Endothelial cell of umbilical vein (primary cell): ENCODE data around the gene ZSWIM6. TPM values are rescaled to one million over a fixed set of nuclear protein-coding genes. Genes with fewer than 3 reads are reported as not detected.

ENCODE experiments used
- BruUV-seq: library from RNA; stranded (reverse); fragments of 400-500 nt; replicated peaks from 2 replicates; lab custom pipeline; 2021; lab: Mats Ljungman, UMichigan
- CTCF ChIA-PET: fragments of 300-600, 350-600 bp; sonication (Branson Sonifier 250); formaldehyde crosslinking; loops from one replicate; lab custom pipeline; 2021; ENCODE audit warnings: antibody characterized with exemption, inconsistent platforms; lab: Charles Lee
- POLR2A ChIA-PET: fragments of 300-600, 350-600 bp; sonication (Branson Sonifier 250); formaldehyde crosslinking; loops from one replicate; lab custom pipeline; 2021; ENCODE audit warnings: antibody characterized with exemption, inconsistent platforms; lab: Charles Lee
- DNase-seq: peaks from one replicate; pipeline ENCODE4 v3.0.0-alpha.2; 2011; ENCODE audit warnings: low read depth, low spot score
- FAIRE-seq: peaks from 2 replicates; lab custom pipeline; 2011; peaks lifted over from hg19 to GRCh38; lab: Jason Lieb, UNC
- H2AFZ ChIP-seq: 2 replicates; pipeline ENCODE4 v1.6.0; 2012; ENCODE audit warnings: low read depth, low read length, control low read depth, inconsistent platforms
- H3K27ac ChIP-seq: 2 replicates; pipeline ENCODE4 v1.5.1; 2011; ENCODE audit warnings: low read depth, mild to moderate bottlenecking, control low read depth, low read length, moderate library complexity; ENCODE audit not compliant: insufficient read depth
- H3K27me3 ChIP-seq, 2 experiments: 2 replicates each; pipeline versions ENCODE4 v1.6.0 to v1.6.1; 2011; ENCODE audit warnings: low read length in 2 of 2, mixed read lengths in 1 of 2; ENCODE audit not compliant: control insufficient read depth in 2 of 2, insufficient read depth in 2 of 2
- H3K36me3 ChIP-seq, 2 experiments: 2 replicates in 1 of 2; 3 replicates in 1 of 2; pipeline ENCODE4 v1.5.1; 2011; ENCODE audit warnings: low read length in 2 of 2, mild to moderate bottlenecking in 1 of 2, moderate library complexity in 1 of 2; ENCODE audit not compliant: control insufficient read depth in 2 of 2, insufficient read depth in 2 of 2; ENCODE audit errors: extremely low read depth in 1 of 2
- H3K4me1 ChIP-seq: 3 replicates; pipeline ENCODE4 v1.5.1; 2011; ENCODE audit warnings: mild to moderate bottlenecking, low read length; ENCODE audit not compliant: control insufficient read depth, insufficient read depth; ENCODE audit errors: extremely low read depth
- H3K4me2 ChIP-seq: 2 replicates; pipeline ENCODE4 v1.6.1; 2011; ENCODE audit warnings: low read length, control low read depth, mixed read lengths; ENCODE audit not compliant: insufficient read depth
- H3K4me3 ChIP-seq, 3 experiments: fragments of 200-600 bp in 1 of 3; sonication (generic), shearing (Covaris generic) in 1 of 3; replicated peaks in 1 of 3; 2 replicates each; pipeline ENCODE4 v1.5.1; 2011 to 2016; ENCODE audit warnings: control low read depth in 3 of 3, low read length in 3 of 3, mild to moderate bottlenecking in 2 of 3, inconsistent platforms in 1 of 3, low read depth in 1 of 3, moderate library complexity in 1 of 3; ENCODE audit not compliant: insufficient read depth in 1 of 3
- H3K79me2 ChIP-seq: 2 replicates; pipeline ENCODE4 v1.6.0; 2012; ENCODE audit warnings: low read length, inconsistent platforms; ENCODE audit not compliant: control insufficient read depth, insufficient read depth
- H3K9ac ChIP-seq: replicated peaks from 2 replicates; pipeline ENCODE3; 2011; ENCODE audit warnings: low read length, control low read depth; ENCODE audit not compliant: insufficient read depth; ENCODE audit errors: extremely low read depth
- H3K9me1 ChIP-seq: replicated peaks from 3 replicates; pipeline ENCODE4 v1.6.0; 2011; ENCODE audit warnings: mild to moderate bottlenecking, low read length; ENCODE audit not compliant: control insufficient read depth, insufficient read depth; ENCODE audit errors: extremely low read depth
- H3K9me3 ChIP-seq: replicated peaks from 2 replicates; pipeline ENCODE4 v1.5.1; 2012; ENCODE audit warnings: low read length, inconsistent platforms; ENCODE audit not compliant: control insufficient read depth, insufficient read depth
- H4K20me1 ChIP-seq: replicated peaks from 2 replicates; pipeline ENCODE3; 2011; ENCODE audit warnings: mild to moderate bottlenecking, low read length; ENCODE audit not compliant: control insufficient read depth, insufficient read depth; ENCODE audit errors: extremely low read depth
- CTCF ChIP-seq, 2 donors: IDR thresholded peaks; 1 replicate in 1 of 2; 2 replicates in 1 of 2; pipeline ENCODE4 v1.5.1; 2011; ENCODE audit warnings: low read length in 2 of 2, mild to moderate bottlenecking in 2 of 2, moderate library complexity in 2 of 2, control low read depth in 1 of 2, inconsistent platforms in 1 of 2, low read depth in 1 of 2; ENCODE audit not compliant: insufficient read depth in 1 of 2; ENCODE audit errors: extremely low read depth in 1 of 2
- FOS ChIP-seq: IDR thresholded peaks from 2 replicates; pipeline ENCODE4 v1.6.1; 2011; ENCODE audit warnings: mild to moderate bottlenecking, low read length, moderate library complexity, borderline replicate concordance; ENCODE audit not compliant: insufficient read depth
- GATA2 ChIP-seq: IDR thresholded peaks from 2 replicates; pipeline ENCODE4 v1.7.0; 2011; ENCODE audit warnings: low read depth, mild to moderate bottlenecking, moderate library complexity, mixed read lengths, low read length; ENCODE audit not compliant: insufficient read length, insufficient read depth
- JUN ChIP-seq: IDR thresholded peaks from 2 replicates; pipeline ENCODE4 v1.6.1; 2011; ENCODE audit warnings: borderline replicate concordance, low read depth; ENCODE audit not compliant: insufficient read length, insufficient read depth
- POLR2A ChIP-seq: IDR thresholded peaks from 2 replicates; pipeline ENCODE4 v1.6.1; 2012; ENCODE audit warnings: low read depth, mild to moderate bottlenecking, control low read depth, low read length
- POLR2AphosphoS5 ChIP-seq: IDR thresholded peaks from 2 replicates; pipeline ENCODE4 v1.6.1; 2012; ENCODE audit warnings: low read depth, mild to moderate bottlenecking, control low read depth, low read length, moderate library complexity; ENCODE audit not compliant: insufficient read depth
- dilution Hi-C: fragments of 300-500 bp; cut with MboI; formaldehyde crosslinking; loops from one replicate; pipeline ENCODE4 v1.15.0; 2019; ENCODE audit warnings: low sequenced_read_pairs; ENCODE audit not compliant: extremely low pct_ligation_motif_present
- intact Hi-C: fragments of 100-400 bp; cut with micrococcal nuclease; formaldehyde crosslinking; loops from one replicate; pipeline ENCODE4 v1.10.0; 2022
- polyA plus RNA-seq, 4 experiments: library from polyadenylated mRNA; depleted of rRNA in 3 of 4; stranded (reverse) in 3 of 4; unstranded in 1 of 4; fragments of >200 nt; gene quantifications; 2 replicates each; pipeline versions ENCODE4 v1.2.1 to v1.2.3, GENCODE V29; 2011 to 2012; ENCODE audit warnings: missing spikeins in 1 of 4
- total RNA-seq: library from RNA; stranded (reverse); gene quantifications from 2 replicates; pipeline ENCODE4 v1.2.3, GENCODE V29; 2021

ZSWIM6 gene
- total and polyA plus RNA-seq, 2 donors (not counting 3 experiments of a cell fraction or from before 2014, with no cell fraction given): 14.9 to 25.3 TPM

GRCh38 chr5:61320860-61321259 is 11.2 kb upstream of the ZSWIM6 start:
- dilution Hi-C loops (no loop called here), intact Hi-C loops (no loop called here)
- H3K36me3 ChIP-seq: no peaks in the 10 kb centered on the region
- H4K20me1 ChIP-seq: no peaks in the 10 kb centered on the region
- POLR2A ChIA-PET: interaction anchor here (0.9 kb wide), 1 partner anchor 11 kb away, joined by 6 read pairs; the partner anchor contains the start of gene ZSWIM6
- H3K9ac ChIP-seq: no peak overlapping the region
- peaks cover 46% of the 10 kb centered on the region for H3K4me1 ChIP-seq
- TF ChIP-seq CTCF (IDR thresholded peaks at IDR 0.05; ENCODE audit: extremely low read depth in 1 of 2, insufficient read depth in 1 of 2, low read depth in 1 of 2, low read length in 2 of 2) (no peak), JUN (no peak), FOS (no peak), POLR2AphosphoS5 (no peak), POLR2A (no peak), GATA2 (no peak)
- no peak for FAIRE-seq
- H3K79me2 ChIP-seq: no peaks in the 10 kb centered on the region
- H3K9me1 ChIP-seq: no peaks in the 10 kb centered on the region
- BruUV-seq: no TSS peak
- no peak overlapping the region for H3K4me2 ChIP-seq
- no peaks in the 10 kb centered on the region for H3K27me3 ChIP-seq
- H3K4me3 ChIP-seq: no peak overlapping the region
- CTCF ChIA-PET: interaction anchor here (1.9 kb wide), 1 partner anchor 11 kb away, joined by 6 read pairs; the partner anchor contains the start of gene ZSWIM6
- no peak for DNase-seq
- no peak overlapping the region for H3K27ac ChIP-seq
- H3K9me3 ChIP-seq: no peaks in the 10 kb centered on the region
- H2AFZ ChIP-seq: no peak overlapping the region
